GM18909 (cell line): Measurements from ENCODE around the gene SLC25A5.
"Not testable (repeated sequence)": the region's sequence is repeated elsewhere in the genome, so short reads cannot be mapped to it uniquely, and the experiment has no call there.

Source experiments
- ATAC-seq: cut with Tn5 transposase; IDR thresholded peaks from one replicate; pipeline ENCODE4 v1.9.1; 2021; ENCODE audit warnings: mild to moderate bottlenecking; ENCODE audit not compliant: unreplicated experiment, poor library complexity

The SLC25A5 gene

DNA sequence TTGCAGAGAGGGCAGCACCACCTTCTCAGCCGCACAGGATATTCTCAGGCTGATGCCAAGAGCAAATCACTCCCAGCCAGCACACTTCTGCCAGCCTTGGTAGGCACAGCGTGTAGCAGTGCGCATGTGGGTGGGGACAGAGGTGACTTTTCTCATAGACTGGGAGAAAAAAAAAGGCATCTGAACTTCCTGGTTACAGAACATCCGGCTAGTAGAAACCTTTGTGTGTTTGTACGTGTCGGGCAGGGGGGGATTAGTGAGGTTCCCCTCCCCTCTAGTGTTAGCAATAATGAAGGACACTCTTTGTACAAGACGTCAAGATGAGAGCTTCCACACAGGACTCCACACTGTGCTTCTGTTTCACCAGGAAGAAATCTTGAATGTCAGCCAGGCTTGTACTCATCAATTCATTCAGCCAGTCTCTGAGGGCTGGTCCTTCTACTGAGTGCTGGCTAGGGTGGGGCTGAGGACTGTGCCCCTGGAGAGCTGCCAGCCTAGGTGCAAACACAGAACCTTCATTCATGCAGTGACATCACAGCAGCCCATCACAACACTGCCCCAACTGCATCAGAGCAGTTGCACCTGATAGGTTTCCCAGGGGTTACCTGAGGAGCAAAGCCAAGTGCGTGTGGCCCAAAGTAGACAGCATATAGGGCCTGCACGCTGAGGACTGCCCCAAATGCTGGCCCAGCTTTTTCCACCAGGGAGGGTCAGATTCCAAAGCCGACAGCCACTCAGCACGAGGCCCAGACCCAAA lies 34.7 kb downstream of the SLC25A5 start:
- no peak for ATAC-seq

DNA sequence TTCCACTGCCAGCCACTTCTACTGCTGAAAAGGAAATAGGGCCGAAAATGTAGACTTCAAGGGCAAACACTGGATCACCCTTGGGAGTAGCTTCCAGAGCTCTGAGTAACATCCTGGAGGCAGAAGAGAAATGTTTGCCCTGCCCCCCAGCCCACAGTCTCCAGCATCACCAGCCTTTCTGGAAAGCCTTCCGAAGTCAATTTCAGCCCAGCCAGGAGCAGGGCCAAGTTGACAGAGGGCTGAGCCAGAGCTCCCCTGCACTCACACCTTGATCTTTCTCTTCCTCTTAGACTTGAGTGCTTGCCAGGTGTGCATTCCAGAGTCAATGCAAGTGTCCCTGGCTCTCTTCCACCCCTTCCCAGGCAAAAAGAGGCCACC lies 35.2 kb downstream of the SLC25A5 start:
- ATAC-seq = no peak

DNA sequence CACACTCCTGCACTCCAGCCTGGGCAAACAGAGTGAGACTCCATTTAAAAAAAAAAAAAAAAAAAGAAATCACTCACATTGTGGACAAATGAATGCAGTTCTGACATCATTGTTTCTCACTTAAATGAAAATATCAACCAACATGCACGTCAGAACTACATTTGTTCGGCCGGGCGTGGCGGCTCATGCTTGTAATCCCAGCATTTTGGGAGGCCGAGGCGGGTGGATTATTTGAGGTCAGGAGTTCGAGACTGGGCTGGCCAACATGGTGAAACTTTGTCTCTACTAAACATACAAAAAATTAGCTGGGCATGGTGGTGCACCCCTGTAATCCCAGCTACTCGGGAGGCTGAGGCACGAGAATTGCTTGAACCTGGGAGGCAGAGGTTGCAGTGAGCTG lies 36.9 kb downstream of the SLC25A5 start:
- ATAC-seq = not testable (repeated sequence)

DNA sequence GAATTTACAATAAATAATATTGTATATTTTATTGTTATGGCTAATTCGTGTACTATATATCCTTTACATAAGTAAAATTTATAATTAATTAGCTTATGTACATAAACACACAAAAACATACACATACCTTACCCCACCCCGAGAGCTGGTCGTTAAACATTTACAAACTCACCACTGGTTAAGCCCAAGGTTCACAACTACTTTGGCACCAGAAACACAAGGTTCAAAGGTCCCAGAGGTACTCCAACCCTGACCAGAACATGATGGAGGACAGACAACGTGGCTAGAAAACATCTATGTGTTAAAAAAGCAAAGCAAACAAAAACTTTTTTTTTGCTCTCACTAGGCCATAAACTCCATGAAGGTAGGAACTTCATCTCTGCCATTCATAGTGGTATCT lies 37.7 kb downstream of the SLC25A5 start:
- no peak for ATAC-seq

DNA sequence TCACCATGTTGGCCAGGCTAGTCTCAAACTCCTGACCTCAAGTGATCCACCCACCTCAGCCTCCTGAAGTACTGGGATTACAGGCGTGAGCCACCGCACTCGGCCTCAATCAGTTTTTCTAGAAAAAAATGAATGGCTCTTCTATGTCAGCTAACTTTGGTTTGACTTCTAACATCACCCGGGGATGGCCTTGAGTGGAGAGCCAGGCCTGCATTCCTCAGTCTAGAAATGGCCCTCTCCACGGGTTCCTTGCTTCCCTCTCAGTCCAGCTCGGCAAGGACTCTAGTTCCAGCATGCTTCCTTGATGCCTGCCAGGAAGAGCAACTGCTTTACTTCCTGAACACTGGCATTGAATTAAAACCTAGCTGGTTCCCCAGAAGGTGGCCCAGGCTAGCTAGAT lies 39.0 kb downstream of the SLC25A5 start:
- no peak for ATAC-seq

DNA sequence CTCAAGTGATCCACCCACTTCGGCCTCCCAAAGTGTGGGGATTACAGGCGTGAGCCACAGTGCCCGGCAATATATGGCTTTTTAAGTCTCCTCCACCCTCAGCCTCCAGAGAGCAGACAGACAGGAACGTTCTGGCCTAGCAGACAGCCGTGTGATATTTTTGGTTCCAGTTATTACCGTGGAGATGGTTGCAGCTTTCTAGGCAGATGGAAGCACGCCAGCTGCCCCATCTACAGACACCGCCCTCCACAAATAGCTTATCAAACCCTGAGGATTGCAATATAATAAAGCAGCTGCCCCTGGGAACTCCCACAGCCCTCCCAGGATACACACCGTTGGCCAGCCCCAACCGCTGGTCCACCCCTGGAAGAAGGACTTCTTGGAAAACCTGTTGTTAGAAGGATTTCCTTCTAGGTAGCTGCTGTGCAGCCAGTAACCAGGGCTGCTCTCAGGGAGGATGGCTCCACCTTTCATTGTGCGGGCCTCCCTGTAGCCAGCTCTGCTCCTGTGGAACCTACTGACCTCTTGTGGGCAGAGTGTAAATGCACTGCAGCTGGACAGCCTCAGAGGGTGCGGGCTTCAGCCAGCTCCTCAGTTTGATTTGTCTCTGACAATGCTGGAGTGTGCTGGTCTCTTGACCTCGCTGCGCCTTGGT lies 44.0 kb downstream of the SLC25A5 start:
- ATAC-seq = peak; percentile 63

DNA sequence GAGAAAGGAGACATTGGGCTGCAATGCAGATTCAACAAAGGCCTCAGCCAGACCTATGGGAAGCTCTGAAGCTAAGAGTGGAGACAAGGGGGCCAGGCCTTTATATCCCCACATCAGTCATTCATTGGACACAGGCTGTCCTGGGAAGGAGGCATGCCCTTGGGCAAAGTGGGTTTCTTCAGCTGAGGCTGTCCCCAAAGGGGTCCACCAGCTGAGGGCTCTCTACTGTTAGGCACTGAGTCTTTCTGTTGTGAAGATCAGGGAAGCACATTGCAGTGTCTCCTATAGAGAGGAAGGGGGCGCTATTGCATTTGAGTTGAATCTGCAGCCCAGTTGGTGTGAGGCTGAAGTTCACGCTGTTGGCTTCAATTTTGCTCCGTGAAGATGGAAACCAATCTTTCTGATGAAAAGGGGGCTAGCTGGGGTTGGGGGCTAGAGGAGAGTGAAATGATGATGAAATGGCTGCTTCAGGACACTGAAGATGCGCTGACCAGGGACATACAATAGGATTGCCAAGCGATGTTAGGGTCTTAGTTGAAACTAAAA lies 48.0 kb downstream of the SLC25A5 start:
- peak; percentile 92 for ATAC-seq

DNA sequence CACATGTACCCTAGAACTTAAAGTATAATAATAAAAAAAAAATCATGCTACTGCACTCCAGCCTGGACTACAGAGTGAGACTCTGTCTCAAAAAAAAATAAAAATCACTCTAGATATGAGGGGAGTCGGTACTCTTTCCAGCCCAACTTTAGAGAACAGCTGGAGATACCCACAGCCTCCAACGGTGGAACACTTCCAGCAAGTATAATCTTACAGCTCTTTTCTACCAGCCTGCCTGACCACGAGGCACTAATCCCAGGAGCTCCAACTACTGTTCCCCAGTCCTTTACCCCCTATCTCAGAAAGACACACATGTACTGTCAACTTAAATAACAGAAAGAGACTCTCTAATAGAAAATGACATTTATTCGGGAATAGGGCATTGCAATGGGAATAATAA lies 50.1 kb downstream of the SLC25A5 start:
- no peak for ATAC-seq
